Measurements from ENCODE around the gene SLC37A2. TPM values are rescaled to one million over a fixed set of nuclear protein-coding genes. Genes with fewer than 3 reads are reported as not detected.
A peak's percentile ranks its signal among the peaks of the same experiment; 100 is the strongest.

The SLC37A2 gene
- total RNA-seq, 1 experiment from 2014 or later, result 5.2 TPM

DNA sequence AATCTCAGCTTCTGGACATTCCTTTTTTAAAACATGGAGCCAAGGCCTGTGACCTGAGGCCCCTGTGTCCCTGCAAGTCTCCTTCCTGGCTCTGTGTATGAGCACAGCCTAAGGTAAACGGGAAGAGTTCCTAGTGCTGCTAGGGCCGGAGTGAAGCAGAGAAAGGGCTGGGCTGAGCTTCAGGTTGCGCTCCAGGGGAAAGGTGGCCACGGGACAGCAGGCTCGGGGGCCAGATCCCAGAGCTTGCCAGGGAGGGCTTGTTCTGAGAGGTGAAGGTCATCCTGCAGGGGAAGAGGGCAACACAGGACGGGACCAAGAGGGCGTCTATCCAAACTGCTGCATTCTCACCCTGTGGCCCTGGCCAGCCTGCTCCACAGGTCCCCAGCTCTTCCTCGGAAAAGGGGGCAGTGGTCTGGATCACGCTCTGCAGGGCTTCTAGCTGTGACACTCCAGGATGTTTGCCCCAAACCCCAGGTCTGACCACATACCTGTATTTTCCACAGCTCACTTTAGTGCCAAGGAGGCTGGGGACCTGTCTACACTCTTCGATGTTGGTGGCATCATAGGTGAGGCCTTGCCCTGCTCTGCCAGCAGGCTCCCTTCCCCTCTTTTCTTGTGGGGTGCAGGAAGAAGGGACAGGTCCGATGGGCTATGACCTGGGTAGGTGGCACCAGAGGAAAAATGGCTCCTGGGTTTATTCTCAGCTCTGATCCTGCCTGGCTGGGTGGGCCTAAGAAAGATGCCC lies 20.4 kb downstream of the SLC37A2 start:
- TF ChIP-seq, protein P1, sequence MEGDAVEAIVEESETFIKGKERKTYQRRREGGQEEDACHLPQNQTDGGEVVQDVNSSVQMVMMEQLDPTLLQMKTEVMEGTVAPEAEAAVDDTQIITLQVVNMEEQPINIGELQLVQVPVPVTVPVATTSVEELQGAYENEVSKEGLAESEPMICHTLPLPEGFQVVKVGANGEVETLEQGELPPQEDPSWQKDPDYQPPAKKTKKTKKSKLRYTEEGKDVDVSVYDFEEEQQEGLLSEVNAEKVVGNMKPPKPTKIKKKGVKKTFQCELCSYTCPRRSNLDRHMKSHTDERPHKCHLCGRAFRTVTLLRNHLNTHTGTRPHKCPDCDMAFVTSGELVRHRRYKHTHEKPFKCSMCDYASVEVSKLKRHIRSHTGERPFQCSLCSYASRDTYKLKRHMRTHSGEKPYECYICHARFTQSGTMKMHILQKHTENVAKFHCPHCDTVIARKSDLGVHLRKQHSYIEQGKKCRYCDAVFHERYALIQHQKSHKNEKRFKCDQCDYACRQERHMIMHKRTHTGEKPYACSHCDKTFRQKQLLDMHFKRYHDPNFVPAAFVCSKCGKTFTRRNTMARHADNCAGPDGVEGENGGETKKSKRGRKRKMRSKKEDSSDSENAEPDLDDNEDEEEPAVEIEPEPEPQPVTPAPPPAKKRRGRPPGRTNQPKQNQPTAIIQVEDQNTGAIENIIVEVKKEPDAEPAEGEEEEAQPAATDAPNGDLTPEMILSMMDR (IDR thresholded peaks at IDR 0.05; ENCODE audit: unreplicated experiment), result no peak
- peak overlapping the region; percentile 68 for H3K4me3 Mint-ChIP-seq (ENCODE audit: unreplicated experiment)
- peaks cover 40% of the 10 kb centered on the region for H3K4me1 Mint-ChIP-seq (ENCODE audit: insufficient read depth, unreplicated experiment)
- H3K27ac Mint-ChIP-seq (ENCODE audit: low read depth, unreplicated experiment), result peak overlapping the region; percentile 96
- no peaks in the 10 kb centered on the region for H3K9me3 Mint-ChIP-seq (ENCODE audit: unreplicated experiment)
- ChIA-PET CTCF (interaction anchor here (0.6 to 2.7 kb wide), 16 partner anchors 8 to 269 kb away, joined by 3 to 13 read pairs (median 6); no protein-coding TSS in a partner anchor), POLR2A (interaction anchor here (0.6 to 2.5 kb wide), 15 partner anchors 8 to 1185 kb away, joined by 3 to 29 read pairs (median 4); partner anchors contain the start of genes CCDC15, FOXRED1, HYLS1 and ROBO4)
- H3K36me3 Mint-ChIP-seq (ENCODE audit: insufficient read depth, unreplicated experiment), result peaks cover 23% of the 10 kb centered on the region
- no peaks in the 10 kb centered on the region for H3K27me3 Mint-ChIP-seq (ENCODE audit: insufficient read depth, unreplicated experiment)
- intact Hi-C loops (cut with micrococcal nuclease), result loop anchor here (2.0 kb wide), 1 partner anchor 185 kb away; no protein-coding TSS in a partner anchor
- DNase-seq (ENCODE audit: unreplicated experiment), result no peak
- BruUV-seq (replicated peaks), result no TSS peak

DNA sequence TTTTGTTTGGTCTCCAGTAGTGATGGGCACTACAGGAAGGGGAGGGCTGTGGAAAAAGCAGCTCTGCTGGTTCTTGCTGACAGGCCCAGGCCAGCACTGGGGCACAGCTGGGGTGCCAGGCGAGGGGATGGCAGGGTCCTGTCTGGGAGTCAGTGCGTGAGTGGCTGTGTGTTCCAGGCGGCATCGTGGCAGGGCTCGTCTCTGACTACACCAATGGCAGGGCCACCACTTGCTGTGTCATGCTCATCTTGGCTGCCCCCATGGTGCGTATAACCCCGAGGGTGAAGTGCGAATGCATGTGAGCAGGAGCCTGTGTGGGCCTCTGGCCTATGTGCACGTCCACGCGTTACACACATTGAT lies 20.9 kb downstream of the SLC37A2 start:
- DNase-seq (ENCODE audit: unreplicated experiment), result no peak
- POLR2A ChIA-PET, result interaction anchor here (0.7 to 2.5 kb wide), 5 partner anchors 8 to 33 kb away, joined by 3 to 29 read pairs (median 4); no protein-coding TSS in a partner anchor
- intact Hi-C loops (cut with micrococcal nuclease), result no loop called here
- Mint-ChIP-seq H3K36me3 (ENCODE audit: insufficient read depth, unreplicated experiment) (peaks cover 23% of the 10 kb centered on the region), H3K27me3 (ENCODE audit: insufficient read depth, unreplicated experiment) (no peaks in the 10 kb centered on the region), H3K27ac (ENCODE audit: low read depth, unreplicated experiment) (no peak overlapping the region), H3K4me3 (ENCODE audit: unreplicated experiment) (no peak overlapping the region), H3K9me3 (ENCODE audit: unreplicated experiment) (no peaks in the 10 kb centered on the region), H3K4me1 (ENCODE audit: insufficient read depth, unreplicated experiment) (peaks cover 35% of the 10 kb centered on the region)
- CTCF ChIA-PET, result interaction anchor here (0.5 to 2.4 kb wide), 12 partner anchors 8 to 270 kb away, joined by 3 to 11 read pairs (median 6); no protein-coding TSS in a partner anchor
- no TSS peak for BruUV-seq (replicated peaks)
- TF ChIP-seq, protein P1 (IDR thresholded peaks at IDR 0.05; ENCODE audit: unreplicated experiment), result no peak

DNA sequence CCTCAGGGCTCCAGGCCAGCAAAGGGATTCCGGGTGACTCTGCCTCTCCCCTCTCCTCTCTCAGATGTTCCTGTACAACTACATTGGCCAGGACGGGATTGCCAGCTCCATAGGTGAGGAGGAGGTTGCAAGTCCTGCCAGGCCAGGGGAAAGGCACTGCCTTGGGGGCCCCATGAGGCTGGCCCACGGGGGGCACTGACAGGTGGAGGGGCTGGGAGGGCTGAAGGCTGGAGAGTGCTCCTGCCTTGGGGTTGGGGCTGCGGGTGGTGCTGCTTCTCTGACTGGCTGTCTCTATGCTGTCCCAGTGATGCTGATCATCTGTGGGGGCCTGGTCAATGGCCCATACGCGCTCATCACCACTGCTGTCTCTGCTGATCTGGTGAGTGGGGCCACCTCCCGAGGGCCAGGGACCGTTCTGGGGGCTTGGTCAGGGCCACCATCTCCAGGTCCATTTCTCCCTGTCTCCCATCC lies 21.7 kb downstream of the SLC37A2 start:
- H3K36me3 Mint-ChIP-seq (ENCODE audit: insufficient read depth, unreplicated experiment), result peaks cover 23% of the 10 kb centered on the region
- DNase-seq (ENCODE audit: unreplicated experiment), result no peak
- no peaks in the 10 kb centered on the region for H3K9me3 Mint-ChIP-seq (ENCODE audit: unreplicated experiment)
- BruUV-seq (replicated peaks), result no TSS peak
- TF ChIP-seq, protein P1 (IDR thresholded peaks at IDR 0.05; ENCODE audit: unreplicated experiment), result no peak
- peaks cover 27% of the 10 kb centered on the region for H3K4me1 Mint-ChIP-seq (ENCODE audit: insufficient read depth, unreplicated experiment)
- H3K4me3 Mint-ChIP-seq (ENCODE audit: unreplicated experiment), result peak overlapping the region; percentile 46
- H3K27ac Mint-ChIP-seq (ENCODE audit: low read depth, unreplicated experiment), result no peak overlapping the region
- no peaks in the 10 kb centered on the region for H3K27me3 Mint-ChIP-seq (ENCODE audit: insufficient read depth, unreplicated experiment)
- CTCF ChIA-PET, result no interaction called here
- intact Hi-C loops (cut with micrococcal nuclease), result no loop called here
- POLR2A ChIA-PET, result interaction anchor here (0.7 to 1.0 kb wide), 2 partner anchors 11 to 24 kb away, joined by 3 to 4 read pairs; no protein-coding TSS in a partner anchor

DNA sequence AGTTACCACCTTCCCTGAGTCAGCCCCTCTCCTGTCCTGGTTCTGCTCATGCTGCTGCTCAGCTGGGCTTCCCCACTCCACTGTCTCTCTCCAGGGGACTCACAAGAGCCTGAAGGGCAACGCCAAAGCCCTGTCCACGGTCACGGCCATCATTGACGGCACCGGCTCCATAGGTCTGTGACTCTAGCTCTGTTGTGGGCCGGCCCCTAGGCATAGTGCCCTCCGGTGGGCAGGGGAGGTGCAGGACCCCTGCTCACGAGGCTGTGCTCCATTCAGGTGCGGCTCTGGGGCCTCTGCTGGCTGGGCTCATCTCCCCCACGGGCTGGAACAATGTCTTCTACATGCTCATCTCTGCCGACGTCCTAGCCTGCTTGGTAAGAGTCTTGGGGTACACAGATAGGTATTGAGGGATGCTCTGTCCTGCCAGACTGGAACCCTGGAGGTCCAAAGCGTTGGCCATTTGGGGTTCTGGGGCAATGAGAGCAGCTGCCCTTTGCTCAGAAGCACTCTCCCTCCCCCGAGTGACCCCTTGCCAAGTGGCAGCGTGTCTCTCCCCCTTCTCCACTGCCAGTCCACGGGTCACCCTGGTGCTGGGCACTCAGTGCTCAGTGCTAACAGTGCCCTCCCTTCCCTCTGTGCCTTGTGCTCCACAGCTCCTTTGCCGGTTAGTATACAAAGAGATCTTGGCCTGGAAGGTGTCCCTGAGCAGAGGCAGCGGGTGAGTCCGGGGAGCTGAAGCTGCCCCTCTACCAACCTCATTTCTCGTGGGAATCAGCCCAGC lies 22.4 kb downstream of the SLC37A2 start:
- POLR2A ChIA-PET, result interaction anchor here (1.0 to 1.3 kb wide), 2 partner anchors 22 to 23 kb away, joined by 3 read pairs; partner anchors contain the start of gene SLC37A2
- peaks cover 23% of the 10 kb centered on the region for H3K36me3 Mint-ChIP-seq (ENCODE audit: insufficient read depth, unreplicated experiment)
- peak overlapping the region; percentile 46 for H3K4me3 Mint-ChIP-seq (ENCODE audit: unreplicated experiment)
- no peaks in the 10 kb centered on the region for H3K27me3 Mint-ChIP-seq (ENCODE audit: insufficient read depth, unreplicated experiment)
- no peak for DNase-seq (ENCODE audit: unreplicated experiment)
- BruUV-seq (replicated peaks), result no TSS peak
- H3K4me1 Mint-ChIP-seq (ENCODE audit: insufficient read depth, unreplicated experiment), result peaks cover 27% of the 10 kb centered on the region
- intact Hi-C loops (cut with micrococcal nuclease), result no loop called here
- no peaks in the 10 kb centered on the region for H3K9me3 Mint-ChIP-seq (ENCODE audit: unreplicated experiment)
- H3K27ac Mint-ChIP-seq (ENCODE audit: low read depth, unreplicated experiment), result peak overlapping the region; percentile 77
- CTCF ChIA-PET, result interaction anchor here (0.8 kb wide), 1 partner anchor 9 kb away, joined by 3 read pairs; no protein-coding TSS in a partner anchor
- TF ChIP-seq, protein P1 (IDR thresholded peaks at IDR 0.05; ENCODE audit: unreplicated experiment), result no peak

Measured in MCF 10A (cell line).